Trophoblast cell (in vitro differentiated cells and primary cell): ENCODE results near the gene CSRNP2.

Experiments
- DNase-seq, 2 donors: peaks; one replicate each; pipeline ENCODE4 v3.0.0-alpha.2; 2016
- H2AFZ ChIP-seq: 2 replicates; pipeline ENCODE4 v1.6.1; 2013; ENCODE audit warnings: low read length, moderate library complexity, mild to moderate bottlenecking; ENCODE audit not compliant: insufficient read depth, poor library complexity
- H2AK5ac ChIP-seq: 2 replicates; pipeline ENCODE4 v1.6.1; 2013; ENCODE audit warnings: mild to moderate bottlenecking, low read length
- H2BK120ac ChIP-seq: 2 replicates; pipeline ENCODE4 v1.6.1; 2013; ENCODE audit warnings: low read length, mild to moderate bottlenecking, moderate library complexity; ENCODE audit not compliant: insufficient read depth, poor library complexity
- H2BK12ac ChIP-seq: 2 replicates; pipeline ENCODE4 v1.6.1; 2013; ENCODE audit warnings: mild to moderate bottlenecking, low read length, moderate library complexity
- H2BK5ac ChIP-seq: 2 replicates; pipeline ENCODE4 v1.6.1; 2013; ENCODE audit warnings: low read length, low read depth, moderate library complexity, mild to moderate bottlenecking; ENCODE audit not compliant: poor library complexity
- H3K14ac ChIP-seq: 2 replicates; pipeline ENCODE4 v1.6.1; 2013; ENCODE audit warnings: mild to moderate bottlenecking, low read length
- H3K18ac ChIP-seq: 2 replicates; pipeline ENCODE4 v1.6.1; 2013; ENCODE audit warnings: mild to moderate bottlenecking, low read length
- H3K23ac ChIP-seq: 2 replicates; pipeline ENCODE4 v1.6.1; 2013; ENCODE audit warnings: low read length
- H3K27ac ChIP-seq: 2 replicates; pipeline ENCODE4 v1.5.1; 2013; ENCODE audit warnings: low read depth, mild to moderate bottlenecking, inconsistent platforms, low read length, moderate library complexity
- H3K27me3 ChIP-seq: 2 replicates; pipeline ENCODE4 v1.6.1; 2013; ENCODE audit warnings: inconsistent platforms, mild to moderate bottlenecking, low read length, moderate library complexity; ENCODE audit not compliant: insufficient read depth
- H3K36me3 ChIP-seq, 2 experiments: 1 replicate in 1 of 2; 2 replicates in 1 of 2; pipeline ENCODE4 v1.6.1; 2013; ENCODE audit warnings: low read length in 2 of 2, mild to moderate bottlenecking in 2 of 2, moderate library complexity in 1 of 2; ENCODE audit not compliant: insufficient read depth in 2 of 2, control insufficient read depth in 1 of 2
- H3K4ac ChIP-seq: 2 replicates; pipeline ENCODE4 v1.6.1; 2013; ENCODE audit warnings: low read depth, mild to moderate bottlenecking, low read length, moderate library complexity
- H3K4me1 ChIP-seq, 2 experiments: 1 replicate in 1 of 2; 2 replicates in 1 of 2; pipeline ENCODE4 v1.6.1; 2013; ENCODE audit warnings: low read length in 2 of 2, mild to moderate bottlenecking in 2 of 2, moderate library complexity in 1 of 2; ENCODE audit not compliant: insufficient read depth in 2 of 2, control insufficient read depth in 1 of 2
- H3K4me2 ChIP-seq: 2 replicates; pipeline ENCODE4 v1.6.1; 2013; ENCODE audit warnings: inconsistent platforms, mild to moderate bottlenecking, low read length, moderate library complexity
- H3K4me3 ChIP-seq: 2 replicates; pipeline ENCODE4 v1.5.1; 2013; ENCODE audit warnings: mild to moderate bottlenecking, low read depth, low read length, inconsistent platforms
- H3K79me1 ChIP-seq: one replicate; pipeline ENCODE4 v1.6.1; 2013; ENCODE audit warnings: low read length
- H3K79me2 ChIP-seq: 2 replicates; pipeline ENCODE4 v1.6.1; 2013; ENCODE audit warnings: low read length, mild to moderate bottlenecking; ENCODE audit not compliant: control insufficient read depth, insufficient read depth, poor library complexity
- H3K9ac ChIP-seq: 2 replicates; pipeline ENCODE4 v1.6.1; 2013; ENCODE audit warnings: mild to moderate bottlenecking, low read length
- H3K9me3 ChIP-seq: 2 replicates; pipeline ENCODE4 v1.6.1; 2013; ENCODE audit warnings: low read depth, mild to moderate bottlenecking, control low read depth, inconsistent platforms, low read length; ENCODE audit not compliant: insufficient read depth
- H4K12ac ChIP-seq: 2 replicates; pipeline ENCODE4 v1.6.1; 2013; ENCODE audit warnings: low read depth, mild to moderate bottlenecking, low read length, moderate library complexity
- H4K8ac ChIP-seq: 2 replicates; pipeline ENCODE4 v1.6.1; 2013; ENCODE audit warnings: low read depth, mild to moderate bottlenecking, low read length, moderate library complexity
- H4K91ac ChIP-seq: one replicate; pipeline ENCODE4 v1.6.1; 2013; ENCODE audit warnings: low read depth, mild to moderate bottlenecking, low read length, moderate library complexity
- WGBS: extraction: QIAGEN DNeasy Blood & Tissue Kit; methylation state at CpG from one replicate; pipeline ENCODE4 v1.1.7; 2013; ENCODE audit warnings: missing lambda C conversion rate; ENCODE audit not compliant: insufficient read length, insufficient coverage; ENCODE audit errors: extremely low coverage; 5-methylcytosine and 5-hydroxymethylcytosine counted together

CSRNP2 gene

GRCh38 chr12:51048661-51049251, 34.6 kb downstream of the CSRNP2 start:
- peak; percentile 22 to 59 for DNase-seq
- no peak overlapping the region for H3K18ac ChIP-seq
- peak overlapping the region; percentile 57 for H3K27ac ChIP-seq
- no peak overlapping the region for H2AFZ ChIP-seq
- H3K23ac ChIP-seq = no peak overlapping the region
- H4K91ac ChIP-seq = peak overlapping the region; percentile 76
- peak overlapping the region; percentile 91 for H4K12ac ChIP-seq
- H3K9ac ChIP-seq = peak overlapping the region; percentile 84
- peak overlapping the region; percentile 14 for H2BK5ac ChIP-seq
- H3K36me3 ChIP-seq = no peaks in the 10 kb centered on the region
- H3K14ac ChIP-seq = peak overlapping the region; percentile 74
- H2AK5ac ChIP-seq = peak overlapping the region; percentile 24
- peak overlapping the region; percentile 68 for H3K4ac ChIP-seq
- peaks cover 11% of the 10 kb centered on the region for H3K79me1 ChIP-seq
- peak overlapping the region; percentile 97 for H4K8ac ChIP-seq
- H2BK12ac ChIP-seq = peak overlapping the region; percentile 20
- peak overlapping the region; percentile 81 for H3K4me3 ChIP-seq
- WGBS = no CpG with 5 or more reads among the region's 14 CpGs
- peaks cover 6% of the 10 kb centered on the region for H3K79me2 ChIP-seq
- peaks cover 4 to 6% of the 10 kb centered on the region in 2 experiments for H3K4me1 ChIP-seq
- H3K27me3 ChIP-seq = no peaks in the 10 kb centered on the region
- H3K4me2 ChIP-seq = peak overlapping the region; percentile 60
- no peaks in the 10 kb centered on the region for H3K9me3 ChIP-seq
- H2BK120ac ChIP-seq = peak overlapping the region; percentile 64

DNA sequence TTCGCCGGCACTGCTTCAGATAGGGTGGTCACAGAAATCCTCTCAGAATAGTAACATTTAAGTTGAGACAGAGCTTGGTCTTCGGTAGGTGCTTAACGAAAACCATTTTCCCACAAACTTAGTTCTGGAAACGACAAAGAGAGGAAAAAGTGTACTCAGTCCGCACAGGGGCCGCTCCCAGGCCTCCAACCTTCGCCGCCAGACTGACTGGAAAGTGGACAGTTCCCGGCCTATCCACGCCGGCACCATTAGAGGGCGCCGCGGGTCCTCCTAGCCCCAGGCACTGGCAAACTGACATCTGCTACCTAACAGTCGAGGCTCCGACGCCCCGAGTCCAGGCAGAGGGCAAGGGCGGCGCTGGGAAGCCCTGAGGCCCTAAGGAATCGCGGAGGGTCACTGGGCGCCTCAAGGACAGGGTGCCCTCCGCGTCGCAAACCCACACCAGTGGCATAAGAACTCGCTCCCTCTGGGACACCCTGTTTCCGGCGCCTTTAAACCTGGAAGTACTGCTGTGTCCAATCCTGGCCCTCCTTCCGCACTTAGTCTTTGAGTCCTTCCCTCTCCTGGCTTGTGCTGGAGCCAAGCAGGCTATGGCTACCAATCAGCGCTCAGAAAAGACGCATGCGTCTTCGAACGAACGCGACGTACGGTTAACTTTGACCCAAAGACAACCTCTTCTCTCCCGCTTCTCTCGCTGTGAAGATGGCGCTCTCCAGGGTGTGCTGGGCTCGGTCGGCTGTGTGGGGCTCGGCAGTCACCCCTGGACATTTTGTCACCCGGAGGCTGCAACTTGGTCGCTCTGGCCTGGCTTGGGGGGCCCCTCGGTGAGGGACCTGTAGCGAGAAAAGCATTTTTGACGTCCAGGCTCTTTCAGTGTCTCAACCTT, 35.5 kb downstream of the CSRNP2 start, which contains the start of gene LETMD1:
Gene LETMD1, plus strand, starts transcription at position 673 of the 886 bp plus-strand sequence. Its CDS starts 30 bp downstream, at position 703.
- H3K4me3 ChIP-seq = peak within 1 kb of the TSS; percentile 84
- peak within 1 kb of the TSS; percentile 93 for H3K9ac ChIP-seq
- peak within 1 kb of the TSS; percentile 94 for H3K14ac ChIP-seq
- H4K91ac ChIP-seq = peak within 1 kb of the TSS; percentile 89
- H2AFZ ChIP-seq = peak within 1 kb of the TSS; percentile 90
- peak within 1 kb of the TSS; percentile 98 for H4K8ac ChIP-seq
- peak within 1 kb of the TSS; percentile 84 for H2BK120ac ChIP-seq
- H3K4ac ChIP-seq = peak within 1 kb of the TSS; percentile 68
- peaks cover 6% of the 10 kb centered on the region for H3K79me2 ChIP-seq
- H3K36me3 ChIP-seq = no peaks in the 10 kb centered on the region
- DNase-seq = peak; percentile 98 to 99
- peaks cover 11% of the 10 kb centered on the region for H3K79me1 ChIP-seq
- H3K23ac ChIP-seq = no peak within 1 kb of the TSS
- WGBS = no CpG with 5 or more reads among the region's 51 CpGs
- peaks cover 4 to 6% of the 10 kb centered on the region in 2 experiments for H3K4me1 ChIP-seq
- peak within 1 kb of the TSS; percentile 24 for H2AK5ac ChIP-seq
- no peaks in the 10 kb centered on the region for H3K9me3 ChIP-seq
- peak within 1 kb of the TSS; percentile 95 for H2BK5ac ChIP-seq
- H3K18ac ChIP-seq = peak within 1 kb of the TSS; percentile 86
- peak within 1 kb of the TSS; percentile 20 for H2BK12ac ChIP-seq
- H3K4me2 ChIP-seq = peak within 1 kb of the TSS; percentile 60
- peak within 1 kb of the TSS; percentile 91 for H4K12ac ChIP-seq
- no peaks in the 10 kb centered on the region for H3K27me3 ChIP-seq
- peak within 1 kb of the TSS; percentile 90 for H3K27ac ChIP-seq

GRCh38 chr12:51036279-51036678, 47.1 kb downstream of the CSRNP2 start:
- H4K12ac ChIP-seq = no peak overlapping the region
- no peak overlapping the region for H3K14ac ChIP-seq
- no peak overlapping the region for H3K18ac ChIP-seq
- no peak overlapping the region for H4K8ac ChIP-seq
- H2BK12ac ChIP-seq = no peak overlapping the region
- no peak overlapping the region for H3K4me2 ChIP-seq
- no peak overlapping the region for H3K23ac ChIP-seq
- no peak overlapping the region for H3K4me3 ChIP-seq
- no peak overlapping the region for H2BK5ac ChIP-seq
- no peaks in the 10 kb centered on the region for H3K27me3 ChIP-seq
- no peaks in the 10 kb centered on the region for H3K4me1 ChIP-seq
- H3K9ac ChIP-seq = no peak overlapping the region
- no peak for DNase-seq
- H3K27ac ChIP-seq = no peak overlapping the region
- H3K79me1 ChIP-seq = no peaks in the 10 kb centered on the region
- no peaks in the 10 kb centered on the region for H3K9me3 ChIP-seq
- H2AK5ac ChIP-seq = no peak overlapping the region
- H3K4ac ChIP-seq = no peak overlapping the region
- no peak overlapping the region for H2BK120ac ChIP-seq
- no peaks in the 10 kb centered on the region for H3K36me3 ChIP-seq
- no peaks in the 10 kb centered on the region for H3K79me2 ChIP-seq
- H4K91ac ChIP-seq = no peak overlapping the region
- WGBS = no CpG with 5 or more reads among the region's 3 CpGs
- no peak overlapping the region for H2AFZ ChIP-seq

- Histone ChIP-seq H3K23ac (no peak overlapping the region), H3K4ac (no peak overlapping the region), H4K8ac (no peak overlapping the region), H3K9ac (no peak overlapping the region), H3K79me1 (peaks cover 3% of the 10 kb centered on the region), H2AK5ac (no peak overlapping the region), H3K79me2 (peaks cover under 1% of the 10 kb centered on the region), H3K36me3 (no peaks in the 10 kb centered on the region), H2BK5ac (no peak overlapping the region), H3K4me2 (no peak overlapping the region), H3K14ac (no peak overlapping the region), H3K4me3 (no peak overlapping the region), H4K91ac (peak overlapping the region; percentile 73), H2BK12ac (no peak overlapping the region), H2BK120ac (peak overlapping the region; percentile 76), H3K4me1 (peaks cover 0 to 10% of the 10 kb centered on the region in 2 experiments), H3K18ac (no peak overlapping the region), H4K12ac (no peak overlapping the region), H3K27ac (no peak overlapping the region), H2AFZ (no peak overlapping the region), H3K27me3 (no peaks in the 10 kb centered on the region), H3K9me3 (no peaks in the 10 kb centered on the region)
- WGBS = no CpG with 5 or more reads among the region's 4 CpGs
- DNase-seq = no peak
Observed at GRCh38 chr12:51033457-51034089, 49.8 kb downstream of the CSRNP2 start.
